H9 (cell line): ENCODE results near the gene SIGMAR1. TPM values are rescaled to one million over a fixed set of nuclear protein-coding genes. Genes with fewer than 3 reads are reported as not detected.

Source experiments
- DNase-seq: peaks from one replicate; pipeline ENCODE4 v3.0.0-alpha.2; 2017
- H2AFZ ChIP-seq: one replicate; pipeline ENCODE4 v1.6.1; 2013; ENCODE audit warnings: mild to moderate bottlenecking, low read length, control low read depth, moderate library complexity
- H2AK5ac ChIP-seq: 2 replicates; pipeline ENCODE4 v1.6.1; 2013; ENCODE audit warnings: low read length, control low read depth, mixed read lengths; ENCODE audit not compliant: insufficient read length
- H2BK120ac ChIP-seq: one replicate; pipeline ENCODE4 v1.6.1; 2013; ENCODE audit warnings: low read depth, mild to moderate bottlenecking, low read length, control low read depth, inconsistent platforms; ENCODE audit not compliant: poor library complexity, severe bottlenecking
- H2BK12ac ChIP-seq: 2 replicates; pipeline ENCODE4 v1.6.1; 2013; ENCODE audit warnings: low read length, control low read depth, mixed read lengths, low read depth; ENCODE audit not compliant: insufficient read length
- H2BK15ac ChIP-seq: 2 replicates; pipeline ENCODE4 v1.6.1; 2013; ENCODE audit warnings: low read depth, low read length, control low read depth
- H2BK20ac ChIP-seq: one replicate; pipeline ENCODE4 v1.6.1; 2013; ENCODE audit warnings: low read depth, mild to moderate bottlenecking, low read length, control low read depth, inconsistent platforms; ENCODE audit not compliant: poor library complexity, severe bottlenecking
- H2BK5ac ChIP-seq: 2 replicates; pipeline ENCODE4 v1.6.1; 2013; ENCODE audit warnings: low read length, control low read depth, mixed read lengths; ENCODE audit not compliant: insufficient read length
- H3K14ac ChIP-seq: 2 replicates; pipeline ENCODE4 v1.6.1; 2013; ENCODE audit warnings: low read length, control low read depth; ENCODE audit not compliant: insufficient read depth
- H3K18ac ChIP-seq: 2 replicates; pipeline ENCODE4 v1.6.1; 2013; ENCODE audit warnings: low read depth, mild to moderate bottlenecking, mixed read lengths, low read length, control low read depth; ENCODE audit not compliant: insufficient read length
- H3K23ac ChIP-seq: 2 replicates; pipeline ENCODE4 v1.6.1; 2013; ENCODE audit warnings: low read length, control low read depth, mixed read lengths, low read depth; ENCODE audit not compliant: insufficient read length
- H3K23me2 ChIP-seq: 2 replicates; pipeline ENCODE4 v1.6.1; 2013; ENCODE audit warnings: low read depth, mild to moderate bottlenecking, mixed read lengths, low read length, control low read depth; ENCODE audit not compliant: insufficient read length, poor library complexity, severe bottlenecking
- H3K27ac ChIP-seq: 2 replicates; pipeline ENCODE4 v1.5.1; 2013; ENCODE audit warnings: low read length, control low read depth, mixed read lengths, low read depth; ENCODE audit not compliant: insufficient read length
- H3K27me3 ChIP-seq: 2 replicates; pipeline ENCODE4 v1.6.1; 2013; ENCODE audit warnings: low read length, control low read depth, inconsistent platforms; ENCODE audit not compliant: insufficient read depth
- H3K4ac ChIP-seq: 2 replicates; pipeline ENCODE4 v1.6.1; 2013; ENCODE audit warnings: low read depth, mild to moderate bottlenecking, control low read depth, inconsistent platforms, low read length, moderate library complexity
- H3K4me1 ChIP-seq: 2 replicates; pipeline ENCODE4 v1.6.1; 2013; ENCODE audit warnings: low read length, control low read depth, inconsistent platforms; ENCODE audit not compliant: insufficient read depth
- H3K4me2 ChIP-seq: 2 replicates; pipeline ENCODE4 v1.6.1; 2013; ENCODE audit warnings: low read length, control low read depth, mixed read lengths; ENCODE audit not compliant: insufficient read length, insufficient read depth
- H3K56ac ChIP-seq: 2 replicates; pipeline ENCODE4 v1.6.1; 2013; ENCODE audit warnings: low read depth, mild to moderate bottlenecking, mixed read lengths, low read length, control low read depth; ENCODE audit not compliant: insufficient read length
- H3K79me1 ChIP-seq: 2 replicates; pipeline ENCODE4 v1.6.1; 2013; ENCODE audit warnings: low read depth, mild to moderate bottlenecking, moderate library complexity, low read length, control low read depth, inconsistent platforms; ENCODE audit not compliant: insufficient read depth, poor library complexity, severe bottlenecking
- H3K79me2 ChIP-seq: 2 replicates; pipeline ENCODE4 v1.6.1; 2013; ENCODE audit warnings: low read length, control low read depth, inconsistent platforms; ENCODE audit not compliant: insufficient read depth
- H3K9ac ChIP-seq: 2 replicates; pipeline ENCODE4 v1.6.1; 2013; ENCODE audit warnings: low read length, control low read depth, mixed read lengths; ENCODE audit not compliant: insufficient read length; ENCODE audit errors: extremely low read depth
- H3K9me3 ChIP-seq: one replicate; pipeline ENCODE4 v1.6.1; 2013; ENCODE audit warnings: low read depth, low read length, inconsistent platforms; ENCODE audit not compliant: control insufficient read depth
- H3T11ph ChIP-seq: one replicate; pipeline ENCODE4 v1.6.1; 2013; ENCODE audit warnings: mild to moderate bottlenecking, low read length, control low read depth, inconsistent platforms
- H4K20me1 ChIP-seq: one replicate; pipeline ENCODE4 v1.6.1; 2013; ENCODE audit not compliant: control insufficient read depth, insufficient read length, insufficient read depth
- H4K5ac ChIP-seq: 2 replicates; pipeline ENCODE4 v1.6.1; 2013; ENCODE audit warnings: low read depth, mild to moderate bottlenecking, mixed read lengths, low read length, control low read depth; ENCODE audit not compliant: insufficient read length
- H4K8ac ChIP-seq: replicated peaks from 2 replicates; pipeline ENCODE4 v1.6.1; 2013; ENCODE audit warnings: low read length, control low read depth, mixed read lengths, low read depth; ENCODE audit not compliant: insufficient read length
- H4K91ac ChIP-seq: 2 replicates; pipeline ENCODE4 v1.6.1; 2013; ENCODE audit warnings: low read depth, mild to moderate bottlenecking, moderate library complexity, mixed read lengths, low read length, control low read depth; ENCODE audit not compliant: insufficient read length
- H3K27ac Mint-ChIP-seq, 3 experiments: 2 replicates in 2 of 3; 3 replicates in 1 of 3; pipeline ENCODE4 v1.8.0; 2020 to 2021; ENCODE audit warnings: mixed read lengths in 3 of 3, mild to moderate bottlenecking in 1 of 3, moderate library complexity in 1 of 3
- H3K27me3 Mint-ChIP-seq: 2 replicates; pipeline ENCODE4 v1.8.0; 2021; ENCODE audit warnings: low read depth, mild to moderate bottlenecking, moderate library complexity, mixed read lengths
- H3K36me3 Mint-ChIP-seq, 3 experiments: 2 replicates in 2 of 3; 3 replicates in 1 of 3; pipeline ENCODE4 v1.8.0; 2020 to 2021; ENCODE audit warnings: low read depth in 3 of 3, mixed read lengths in 3 of 3; ENCODE audit not compliant: insufficient read depth in 1 of 3
- H3K4me1 Mint-ChIP-seq, 2 experiments: 2 replicates each; pipeline ENCODE4 v1.8.0; 2020; ENCODE audit warnings: mixed read lengths in 2 of 2
- H3K4me3 Mint-ChIP-seq, 2 experiments: 2 replicates in 1 of 2; 3 replicates in 1 of 2; pipeline ENCODE4 v1.8.0; 2020 to 2021; ENCODE audit warnings: mild to moderate bottlenecking in 2 of 2, mixed read lengths in 2 of 2, moderate library complexity in 1 of 2
- H3K9me3 Mint-ChIP-seq, 2 experiments: 2 replicates in 1 of 2; 3 replicates in 1 of 2; pipeline ENCODE4 v1.8.0; 2020; ENCODE audit warnings: mild to moderate bottlenecking in 2 of 2, mixed read lengths in 2 of 2, moderate library complexity in 1 of 2
- CTCF ChIP-seq: fragments of 200-600 bp; sonication (generic); conservative IDR thresholded peaks from 3 replicates; pipeline ENCODE4 v1.8.0; 2021; ENCODE audit warnings: antibody characterized with exemption, mild to moderate bottlenecking
- WGBS: extraction: QIAGEN DNeasy Blood & Tissue Kit; methylation state at CpG from one replicate; pipeline ENCODE4 v1.1.7; 2013; ENCODE audit warnings: missing lambda C conversion rate, low lambda C conversion rate, mixed read lengths; ENCODE audit not compliant: insufficient read length; ENCODE audit errors: extremely low coverage; 5-methylcytosine and 5-hydroxymethylcytosine counted together
- total RNA-seq: library from RNA; stranded (reverse); gene quantifications from 2 replicates; pipeline ENCODE4 v1.2.1, GENCODE V29; 2021

Gene SIGMAR1
- total RNA-seq, 1 experiment from 2014 or later, result 68.3 TPM

GRCh38 chr9:34611251-34611810, 26.3 kb downstream of the SIGMAR1 start:
- peaks cover 7 to 20% of the 10 kb centered on the region in 2 experiments for H3K4me1 Mint-ChIP-seq
- peak; percentile 30 for DNase-seq
- Histone ChIP-seq H4K8ac (no peak overlapping the region), H4K91ac (no peak overlapping the region), H3K79me2 (no peaks in the 10 kb centered on the region), H2AK5ac (no peak overlapping the region), H3K23ac (no peak overlapping the region), H3K18ac (peak overlapping the region; percentile 61), H3K9ac (peak overlapping the region; percentile 61), H3K27me3 (no peaks in the 10 kb centered on the region), H3K9me3 (no peaks in the 10 kb centered on the region), H3K4me2 (peak overlapping the region; percentile 86), H2BK15ac (no peak overlapping the region), H4K20me1 (no peaks in the 10 kb centered on the region), H3K27ac (no peak overlapping the region), H3T11ph (no peak overlapping the region), H2BK20ac (no peak overlapping the region), H3K14ac (peak overlapping the region; percentile 92; the same call in 1 of the 2 replicates), H4K5ac (no peak overlapping the region), H2BK120ac (no peak overlapping the region), H3K4ac (no peak overlapping the region), H3K4me1 (no peaks in the 10 kb centered on the region; the same call in 1 of the 2 replicates), H2BK12ac (no peak overlapping the region), H3K79me1 (no peaks in the 10 kb centered on the region), H3K23me2 (peaks cover 14% of the 10 kb centered on the region), H3K56ac (no peak overlapping the region), H2BK5ac (no peak overlapping the region), H2AFZ (no peak overlapping the region)
- H3K27me3 Mint-ChIP-seq, result peaks cover 2% of the 10 kb centered on the region; the same call in 1 of the 2 replicates
- no peak for TF ChIP-seq CTCF
- H3K27ac Mint-ChIP-seq, result peak overlapping the region in 2 of 3 experiments; percentile 92 to 96; a peak in 4 of 7 replicates
- peak overlapping the region; percentile 88 to 95 for H3K4me3 Mint-ChIP-seq
- 0 out of 7 replicates have a peak, but pooled peaks cover 0 to 1% (median 0%) of the 10 kb centered on the region in 3 experiments for H3K36me3 Mint-ChIP-seq
- H3K9me3 Mint-ChIP-seq, result no peaks in the 10 kb centered on the region
- WGBS, result no CpG with 5 or more reads among the region's 10 CpGs
